HepG2 (cell line): ENCODE results near the gene FAM83C. TPM values are rescaled to one million over a fixed set of nuclear protein-coding genes. Genes with fewer than 3 reads are reported as not detected.

Experiments used
- AKAP8 ChIP-seq: sonication (generic); formaldehyde crosslinking; IDR thresholded peaks from 2 replicates; pipeline ENCODE4 v1.5.1; 2020; ENCODE audit warnings: mild to moderate bottlenecking, missing genetic modification reagents
- GATA4 ChIP-seq: sonication (generic); IDR thresholded peaks from 2 replicates; pipeline ENCODE4 v1.6.1; 2016; ENCODE audit warnings: antibody characterized with exemption, low read depth, borderline replicate concordance
- KAT8 ChIP-seq: IDR thresholded peaks from 2 replicates; pipeline ENCODE4 v1.6.1; 2016; ENCODE audit warnings: missing genetic modification reagents, missing compliant biosample characterization
- MAZ ChIP-seq, 2 experiments: sonication (generic) in 1 of 2; formaldehyde crosslinking in 1 of 2; IDR thresholded peaks; 2 replicates each; pipeline versions ENCODE4 v1.5.0 to v1.6.1; 2012 to 2020; ENCODE audit warnings: low read depth in 2 of 2, mild to moderate bottlenecking in 2 of 2, borderline replicate concordance in 1 of 2, improper control_type of control experiment in 1 of 2, low read length in 1 of 2, missing genetic modification reagents in 1 of 2, moderate library complexity in 1 of 2
- PHF20 ChIP-seq: sonication (generic); formaldehyde crosslinking; IDR thresholded peaks from 2 replicates; pipeline ENCODE4 v1.5.0; 2020; ENCODE audit warnings: mild to moderate bottlenecking, missing genetic modification reagents
- POGK ChIP-seq: sonication (generic); formaldehyde crosslinking; conservative IDR thresholded peaks from 2 replicates; pipeline ENCODE4 v1.8.0; 2022; ENCODE audit warnings: mild to moderate bottlenecking, moderate library complexity, missing genetic modification reagents
- POLR2G ChIP-seq: fragments of 200-400 bp; formaldehyde crosslinking; IDR thresholded peaks from 2 replicates; pipeline ENCODE4 v1.6.1; 2018; ENCODE audit warnings: mild to moderate bottlenecking, low read depth, low read length, moderate library complexity
- SAFB2 ChIP-seq: sonication (generic); formaldehyde crosslinking; IDR thresholded peaks from 2 replicates; pipeline ENCODE4 v1.5.1; 2020; ENCODE audit warnings: missing genetic modification reagents, low read depth, mild to moderate bottlenecking, borderline replicate concordance
- SSRP1 ChIP-seq: IDR thresholded peaks from 2 replicates; pipeline ENCODE4 v1.6.1; 2016; ENCODE audit warnings: control low read depth
- SUZ12 ChIP-seq: fragments of 150-350 bp; IDR thresholded peaks from 2 replicates; pipeline ENCODE4 v1.6.1; 2014; ENCODE audit warnings: low read depth, low read length
- TAF15 ChIP-seq: fragments of 200-400 bp; formaldehyde crosslinking; IDR thresholded peaks from one replicate; pipeline ENCODE4 v1.6.1; 2018; ENCODE audit warnings: mild to moderate bottlenecking, low read depth, low read length; ENCODE audit not compliant: poor library complexity, severe bottlenecking
- ZBTB4 ChIP-seq: sonication (generic); formaldehyde crosslinking; IDR thresholded peaks from 2 replicates; pipeline ENCODE4 v1.4.0; 2020; ENCODE audit warnings: missing genetic modification reagents, mild to moderate bottlenecking, borderline replicate concordance
- ZNF362 ChIP-seq: sonication (generic); formaldehyde crosslinking; IDR thresholded peaks from 2 replicates; pipeline ENCODE4 v1.4.0; 2020; ENCODE audit warnings: missing genetic modification reagents, mild to moderate bottlenecking, borderline replicate concordance
- ZNF687 ChIP-seq: sonication (generic); formaldehyde crosslinking; IDR thresholded peaks from 2 replicates; pipeline ENCODE4 v1.5.1; 2020; ENCODE audit warnings: mild to moderate bottlenecking, missing genetic modification reagents, moderate library complexity
- ZNF782 ChIP-seq: sonication (generic); formaldehyde crosslinking; IDR thresholded peaks from 2 replicates; pipeline ENCODE4 v1.4.0; 2020; ENCODE audit warnings: missing genetic modification reagents, mild to moderate bottlenecking, borderline replicate concordance
- ZSCAN31 ChIP-seq: sonication (generic); formaldehyde crosslinking; IDR thresholded peaks from 2 replicates; pipeline ENCODE4 v1.5.0; 2020; ENCODE audit warnings: low read depth, mild to moderate bottlenecking, missing genetic modification reagents
- polyA plus RNA-seq, 8 experiments: library from polyadenylated mRNA; depleted of rRNA in 3 of 8; stranded (reverse) in 7 of 8; unstranded in 1 of 8; fragments of >200 nt; fragmentation: Illumina TruSeq in 4 of 8; extraction: Trizol in 4 of 8; gene quantifications; 2 replicates each; pipeline versions ENCODE4 v1.2.1 to v1.2.3, GENCODE V29; 2011 to 2016; ENCODE audit warnings: low read depth in 4 of 8, missing spikeins in 1 of 8, mixed read lengths in 1 of 8; ENCODE audit not compliant: insufficient read depth in 1 of 8
- total RNA-seq, 5 experiments: library from RNA; depleted of rRNA; stranded (reverse); fragments of >200 nt; fragmentation: Illumina TruSeq; extraction: Trizol; gene quantifications; 2 replicates each; pipeline ENCODE4 v1.2.3, GENCODE V29; 2016; ENCODE audit warnings: low read depth in 1 of 5

The FAM83C gene
- total and polyA plus RNA-seq, 2 of the 13 experiments (the other 11 are each of a cell fraction or from before 2014, with no cell fraction given), result 0.04 TPM; not detected in 1

- TF ChIP-seq ZNF687 (CRISPR knock-in tag) (0 out of 2 replicates have a peak, but pooled peaks have one; percentile 30), GATA4 (no peak), AKAP8 (CRISPR knock-in tag) (peak; percentile 41; the same call in 1 of the 2 replicates), MAZ (IDR thresholded peaks at IDR 0.05; ENCODE audit: borderline replicate concordance, low read depth, low read length) (no peak), MAZ (CRISPR knock-in tag; IDR thresholded peaks at IDR 0.05; ENCODE audit: low read depth) (peak; percentile 32; the same call in 1 of the 2 replicates), POGK (no peak), SUZ12 (no peak), ZNF362 (no peak), ZSCAN31 (CRISPR knock-in tag) (0 out of 2 replicates have a peak, but pooled peaks have one; percentile 33), PHF20 (0 out of 2 replicates have a peak, but pooled peaks have one; percentile 14), ZNF782 (CRISPR knock-in tag) (no peak), SSRP1 (CRISPR knock-in tag) (peak; percentile 88; the same call in 1 of the 2 replicates), POLR2G (peak; percentile 57), KAT8 (no peak), SAFB2 (CRISPR knock-in tag) (0 out of 2 replicates have a peak, but pooled peaks have one; percentile 13), ZBTB4 (CRISPR knock-in tag) (no peak), TAF15 (peak; percentile 86)
These were observed 16.4 kb downstream of the FAM83C start (continued) for GRCh38 chr20:35275741-35276251.
